ENCODE data around the gene RAB29. TPM values are rescaled to one million over a fixed set of nuclear protein-coding genes. Genes with fewer than 3 reads are reported as not detected.

Gene RAB29
- total and polyA plus RNA-seq, 9 of the 15 experiments (the other 6 are each of a cell fraction or from before 2014, with no cell fraction given): 6.3 to 17.6 (median 8.0) TPM

- TF ChIP-seq, protein P1, sequence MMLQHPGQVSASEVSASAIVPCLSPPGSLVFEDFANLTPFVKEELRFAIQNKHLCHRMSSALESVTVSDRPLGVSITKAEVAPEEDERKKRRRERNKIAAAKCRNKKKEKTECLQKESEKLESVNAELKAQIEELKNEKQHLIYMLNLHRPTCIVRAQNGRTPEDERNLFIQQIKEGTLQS (IDR thresholded peaks at IDR 0.05): no peak; the same call in 1 of the 2 replicates
- TF ChIP-seq, protein P1 (CRISPR knock-in tag; conservative IDR thresholded peaks at IDR 0.05): no peak
- TF ChIP-seq STAT5A (IDR thresholded peaks at IDR 0.05; ENCODE audit: borderline replicate concordance, low read length) (0 out of 2 replicates have a peak, but pooled peaks have one; percentile 6), ZSCAN29 (IDR thresholded peaks at IDR 0.05) (no peak), RBM25 (IDR thresholded peaks at IDR 0.05; ENCODE audit: low read depth, low read length, severe bottlenecking) (peak; percentile 19), CBX2 (IDR thresholded peaks at IDR 0.05; ENCODE audit: insufficient read depth, low read length, poor library complexity, severe bottlenecking) (no peak), ZNF696 (CRISPR knock-in tag; conservative IDR thresholded peaks at IDR 0.05) (no peak), NFE2L1 (tag; IDR thresholded peaks at IDR 0.05; ENCODE audit: borderline replicate concordance, low read depth) (no peak), SMARCB1 (IDR thresholded peaks at IDR 0.05; ENCODE audit: insufficient read length, low read depth) (no peak), SNIP1 (IDR thresholded peaks at IDR 0.05; ENCODE audit: low read depth) (no peak), FOS (IDR thresholded peaks at IDR 0.05; ENCODE audit: extremely low read depth, insufficient read length) (no peak), ZNF512 (tag; IDR thresholded peaks at IDR 0.05) (no peak), RERE (CRISPR knock-in tag; IDR thresholded peaks at IDR 0.05; ENCODE audit: borderline replicate concordance) (no peak), ZNF175 (CRISPR knock-in tag; IDR thresholded peaks at IDR 0.05; ENCODE audit: low read depth) (0 out of 2 replicates have a peak, but pooled peaks have one; percentile 38), POLR3G (IDR thresholded peaks at IDR 0.05; ENCODE audit: extremely low read depth, insufficient read length, insufficient replicate concordance) (no peak), RBM17 (IDR thresholded peaks at IDR 0.05; ENCODE audit: borderline replicate concordance, low read depth, low read length) (no peak)
- TF ChIP-seq, protein P2, sequence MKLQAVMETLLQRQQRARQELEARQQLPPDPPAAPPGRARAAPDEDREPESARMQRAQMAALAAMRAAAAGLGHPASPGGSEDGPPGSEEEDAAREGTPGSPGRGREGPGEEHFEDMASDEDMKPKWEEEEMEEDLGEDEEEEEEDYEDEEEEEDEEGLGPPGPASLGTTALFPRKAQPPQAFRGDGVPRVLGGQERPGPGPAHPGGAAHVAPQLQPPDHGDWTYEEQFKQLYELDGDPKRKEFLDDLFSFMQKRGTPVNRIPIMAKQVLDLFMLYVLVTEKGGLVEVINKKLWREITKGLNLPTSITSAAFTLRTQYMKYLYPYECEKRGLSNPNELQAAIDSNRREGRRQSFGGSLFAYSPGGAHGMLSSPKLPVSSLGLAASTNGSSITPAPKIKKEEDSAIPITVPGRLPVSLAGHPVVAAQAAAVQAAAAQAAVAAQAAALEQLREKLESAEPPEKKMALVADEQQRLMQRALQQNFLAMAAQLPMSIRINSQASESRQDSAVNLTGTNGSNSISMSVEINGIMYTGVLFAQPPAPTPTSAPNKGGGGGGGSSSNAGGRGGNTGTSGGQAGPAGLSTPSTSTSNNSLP (IDR thresholded peaks at IDR 0.05; ENCODE audit: borderline replicate concordance, low read depth, low read length): no peak
These were observed 25.8 kb downstream of the RAB29 start (continued) for GRCh38 chr1:205749234-205750137.

All from K562 (cell line).